AG04450 (cell line): ENCODE measurements around the gene BYSL. TPM values are rescaled to one million over a fixed set of nuclear protein-coding genes. Genes with fewer than 3 reads are reported as not detected.

Experiments used
- CTCF ChIA-PET: fragments of 300-600, 350-600 bp; formaldehyde crosslinking; extraction: SDS; loops from one replicate; lab custom pipeline; 2022; ENCODE audit warnings: antibody characterized with exemption, inconsistent platforms; lab: Charles Lee
- POLR2A ChIA-PET: fragments of 350-600 bp; formaldehyde crosslinking; extraction: SDS; loops from one replicate; lab custom pipeline; 2021; ENCODE audit warnings: antibody characterized with exemption, inconsistent platforms; lab: Yijun Ruan, JAX
- DNase-seq: peaks from one replicate; pipeline ENCODE4 v3.0.0-alpha.2; 2011; ENCODE audit warnings: low read depth, low spot score
- H3K27ac ChIP-seq: one replicate; pipeline ENCODE4 v1.5.1; 2012; ENCODE audit warnings: low read depth, low read length, control low read depth
- H3K27me3 ChIP-seq: one replicate; pipeline ENCODE4 v1.6.0; 2012; ENCODE audit warnings: low read length; ENCODE audit not compliant: control insufficient read depth, insufficient read depth
- H3K4me3 ChIP-seq: 2 replicates; pipeline ENCODE4 v1.5.1; 2011; ENCODE audit warnings: mild to moderate bottlenecking, low read depth, low read length, control low read depth
- H3K9me3 ChIP-seq: 2 replicates; pipeline ENCODE4 v1.5.1; 2012; ENCODE audit warnings: low read length; ENCODE audit not compliant: control insufficient read depth, insufficient read depth
- CTCF ChIP-seq: IDR thresholded peaks from 2 replicates; pipeline ENCODE4 v1.5.1; 2011; ENCODE audit warnings: low read depth, low read length, control low read depth, inconsistent platforms
- polyA plus RNA-seq: library from polyadenylated mRNA; depleted of rRNA; stranded (reverse); fragments of >200 nt; gene quantifications from 2 replicates; pipeline ENCODE4 v1.2.3, GENCODE V29; 2011

The BYSL gene
- polyA plus RNA-seq, 1 experiment, result 18.1 TPM

GRCh38 chr6:41937472-41937860 lies 16.2 kb downstream of the BYSL start:
- DNase-seq, result no peak
- POLR2A ChIA-PET, result no interaction called here
- Histone ChIP-seq H3K4me3 (no peak overlapping the region), H3K9me3 (peaks cover 3% of the 10 kb centered on the region; the same call in 1 of the 2 replicates), H3K27me3 (no peaks in the 10 kb centered on the region), H3K27ac (no peak overlapping the region)
- CTCF ChIA-PET, result interaction anchor here (0.9 to 12.9 kb wide), 6 partner anchors 10 to 150 kb away, joined by 3 to 145 read pairs (median 32); partner anchors contain the start of genes BYSL, MED20 and TOMM6
- TF ChIP-seq CTCF, result no peak

GRCh38 chr6:41937861-41938574 lies 16.7 kb downstream of the BYSL start:
- no peaks in the 10 kb centered on the region for H3K27me3 ChIP-seq
- ChIA-PET POLR2A (interaction anchor here (0.7 to 1.2 kb wide), 2 partner anchors 16 to 106 kb away, joined by 3 to 4 read pairs; partner anchors contain the start of gene BYSL), CTCF (interaction anchor here (0.9 to 12.9 kb wide), 5 partner anchors 16 to 151 kb away, joined by 3 to 145 read pairs (median 36); partner anchors contain the start of genes BYSL, MED20 and TOMM6)
- H3K9me3 ChIP-seq, result peaks cover 3% of the 10 kb centered on the region; the same call in 1 of the 2 replicates
- TF ChIP-seq CTCF, result no peak
- H3K27ac ChIP-seq, result no peak overlapping the region
- no peak for DNase-seq
- no peak overlapping the region for H3K4me3 ChIP-seq

- Histone ChIP-seq H3K4me3 (peak overlapping the region; percentile 98; the same call in 1 of the 2 replicates), H3K9me3 (peaks cover 3% of the 10 kb centered on the region; the same call in 1 of the 2 replicates), H3K27ac (peak overlapping the region; percentile 57), H3K27me3 (no peaks in the 10 kb centered on the region)
- ChIA-PET CTCF (interaction anchor here (1.0 to 12.9 kb wide), 5 partner anchors 17 to 151 kb away, joined by 4 to 145 read pairs (median 36); partner anchors contain the start of genes BYSL, MED20 and TOMM6), POLR2A (interaction anchor here (1.0 to 1.7 kb wide), 4 partner anchors 12 to 107 kb away, joined by 3 to 6 read pairs (median 4); partner anchors contain the start of gene BYSL)
- no peak for TF ChIP-seq CTCF
- no peak for DNase-seq
Measured at GRCh38 chr6:41938590-41939175, 17.4 kb downstream of the BYSL start.

- peak overlapping the region; percentile 57 for H3K27ac ChIP-seq
- peak overlapping the region; percentile 98 for H3K4me3 ChIP-seq
- TF ChIP-seq CTCF, result no peak
- ChIA-PET CTCF (interaction anchor here (0.7 to 12.9 kb wide), 8 partner anchors 18 to 152 kb away, joined by 3 to 145 read pairs (median 6); partner anchors contain the start of genes BYSL, MED20 and TOMM6), POLR2A (interaction anchor here (0.5 to 1.7 kb wide), 5 partner anchors 12 to 570 kb away, joined by 3 to 6 read pairs (median 3); partner anchors contain the start of gene BYSL)
- H3K27me3 ChIP-seq, result no peaks in the 10 kb centered on the region
- DNase-seq, result no peak
- H3K9me3 ChIP-seq, result peaks cover 3% of the 10 kb centered on the region; the same call in 1 of the 2 replicates
Measured at GRCh38 chr6:41939176-41939847, 18.0 kb downstream of the BYSL start.
